ENCODE measurements around the gene IZUMO1R.
"Not testable (repeated sequence)": the region's sequence is repeated elsewhere in the genome, so short reads cannot be mapped to it uniquely, and the experiment has no call there.

Gene IZUMO1R

GRCh38 chr11:94326947-94327346, 22.6 kb downstream of the IZUMO1R start:
- DNase-seq, result no peak

- no peak for DNase-seq
These were observed 24.3 kb downstream of the IZUMO1R start for GRCh38 chr11:94328587-94329080.

DNA sequence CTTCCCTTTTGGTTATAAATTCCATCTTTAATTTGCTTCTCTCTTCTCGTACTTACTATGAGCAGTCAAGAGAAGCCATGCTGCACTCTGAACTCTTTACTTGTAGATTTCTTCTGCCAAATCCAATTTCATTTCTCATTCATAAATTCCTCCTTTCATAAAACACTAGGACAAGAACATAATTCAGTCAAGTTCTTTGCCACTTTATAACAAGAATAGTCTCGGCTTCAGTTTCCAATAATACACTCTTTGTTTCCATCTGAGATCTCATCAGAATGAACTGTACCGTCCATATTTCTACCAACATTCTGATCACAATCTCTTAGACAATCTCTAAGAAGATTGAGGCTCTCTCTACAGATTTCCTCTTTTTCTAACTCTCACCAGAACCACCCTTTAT, 25.1 kb downstream of the IZUMO1R start:
- DNase-seq, result no peak

DNA sequence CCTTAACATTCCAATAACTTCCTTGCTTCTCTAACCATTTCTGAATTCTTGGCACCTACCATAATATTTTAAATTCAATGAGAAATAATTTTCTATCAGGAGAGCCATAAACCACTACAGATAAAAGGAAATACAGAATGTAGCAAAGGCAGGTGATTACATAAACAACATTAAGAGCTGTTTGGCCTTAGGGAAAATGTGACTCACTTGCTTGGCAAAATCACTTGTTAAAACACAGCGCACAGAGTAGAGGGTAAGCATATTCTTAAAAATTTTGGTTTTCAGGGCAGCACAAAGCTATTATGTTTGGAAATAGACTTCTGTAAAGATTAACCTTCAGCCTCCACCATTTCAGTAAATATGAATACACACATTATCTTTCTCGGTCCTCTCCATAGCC, 26.4 kb downstream of the IZUMO1R start:
- no peak for DNase-seq

DNA sequence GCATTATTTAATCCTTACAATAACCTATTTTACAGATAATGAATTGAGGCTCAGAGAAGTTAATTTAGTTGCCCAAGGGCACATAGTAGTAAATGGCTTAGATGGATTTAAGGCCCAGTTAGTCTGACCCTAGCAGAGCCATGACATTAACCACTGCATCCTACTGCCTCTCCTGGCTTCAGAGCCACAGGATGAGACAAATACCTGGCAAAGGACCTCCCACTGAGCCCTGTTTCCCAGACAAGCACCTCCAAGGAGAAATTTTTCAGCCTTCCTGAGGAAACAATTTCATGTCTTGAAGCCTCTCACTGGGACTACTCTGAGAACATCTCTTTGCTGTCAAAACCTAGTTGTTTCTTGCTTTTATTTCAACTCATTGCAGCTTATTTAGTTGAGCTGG, 28.4 kb downstream of the IZUMO1R start:
- DNase-seq, result no peak

DNA sequence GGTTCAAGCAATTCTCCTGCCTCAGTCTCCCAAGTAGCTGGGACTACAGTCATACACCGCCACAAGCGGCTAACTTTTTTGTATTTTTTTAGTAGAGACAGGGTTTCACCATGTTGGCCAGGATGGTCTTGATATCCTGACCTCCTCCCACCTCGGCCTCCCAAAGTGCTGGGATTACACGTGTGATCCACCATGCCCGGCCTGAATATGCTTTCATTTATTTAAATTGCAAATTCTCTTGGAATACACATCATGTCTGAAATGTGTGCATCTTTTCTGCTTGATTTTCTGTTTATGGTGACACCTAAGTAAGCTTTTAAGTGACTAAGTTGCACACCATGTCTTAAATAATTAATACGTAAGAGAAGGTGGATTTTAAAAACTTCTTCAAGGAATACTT, 31.7 kb downstream of the IZUMO1R start:
- DNase-seq, result no peak

- DNase-seq, result peak; percentile 20
These were observed 34.3 kb downstream of the IZUMO1R start for GRCh38 chr11:94338651-94339050.

DNA sequence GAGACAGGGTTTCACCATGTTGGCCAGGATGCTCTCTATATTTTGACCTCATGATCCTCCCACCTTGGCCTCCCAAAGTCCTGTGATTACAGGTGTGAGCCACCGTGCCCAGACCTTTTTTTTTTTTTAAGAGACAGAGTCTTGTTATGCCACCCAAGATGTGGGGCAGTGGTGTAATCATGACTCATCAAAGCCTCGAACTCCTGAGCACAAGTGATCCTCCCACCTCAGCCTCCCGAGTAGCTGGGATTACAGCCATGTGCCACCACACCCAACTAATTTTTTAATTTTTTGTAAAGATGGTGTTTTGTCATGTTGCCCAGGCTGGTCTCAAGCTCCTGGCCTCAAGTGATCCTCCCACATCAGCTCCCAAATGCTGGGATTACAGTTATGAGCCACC, 37.9 kb downstream of the IZUMO1R start:
- no peak for DNase-seq

GRCh38 chr11:94343495-94343894, 39.1 kb downstream of the IZUMO1R start:
- DNase-seq, result no peak

DNA sequence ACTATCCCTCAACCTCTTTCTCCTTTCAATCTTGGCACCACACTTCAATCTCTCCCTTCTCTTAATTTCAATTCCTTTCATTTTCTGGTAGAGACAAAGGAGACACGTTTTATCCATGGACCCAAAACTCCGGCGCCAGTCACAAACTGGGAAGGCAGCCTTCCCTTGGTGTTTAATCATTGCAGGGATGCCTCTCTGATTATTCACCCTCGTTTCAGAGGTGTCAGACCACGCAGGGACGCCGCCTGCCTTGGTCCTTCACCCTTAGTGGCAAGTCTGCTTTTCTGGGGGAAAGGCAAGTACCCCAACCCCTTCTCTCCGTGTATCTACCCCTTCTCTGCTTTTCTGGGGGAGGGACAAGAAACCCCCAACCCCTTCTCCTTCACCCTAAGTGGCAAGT, 41.9 kb downstream of the IZUMO1R start:
- DNase-seq, result not testable (repeated sequence)

DNA sequence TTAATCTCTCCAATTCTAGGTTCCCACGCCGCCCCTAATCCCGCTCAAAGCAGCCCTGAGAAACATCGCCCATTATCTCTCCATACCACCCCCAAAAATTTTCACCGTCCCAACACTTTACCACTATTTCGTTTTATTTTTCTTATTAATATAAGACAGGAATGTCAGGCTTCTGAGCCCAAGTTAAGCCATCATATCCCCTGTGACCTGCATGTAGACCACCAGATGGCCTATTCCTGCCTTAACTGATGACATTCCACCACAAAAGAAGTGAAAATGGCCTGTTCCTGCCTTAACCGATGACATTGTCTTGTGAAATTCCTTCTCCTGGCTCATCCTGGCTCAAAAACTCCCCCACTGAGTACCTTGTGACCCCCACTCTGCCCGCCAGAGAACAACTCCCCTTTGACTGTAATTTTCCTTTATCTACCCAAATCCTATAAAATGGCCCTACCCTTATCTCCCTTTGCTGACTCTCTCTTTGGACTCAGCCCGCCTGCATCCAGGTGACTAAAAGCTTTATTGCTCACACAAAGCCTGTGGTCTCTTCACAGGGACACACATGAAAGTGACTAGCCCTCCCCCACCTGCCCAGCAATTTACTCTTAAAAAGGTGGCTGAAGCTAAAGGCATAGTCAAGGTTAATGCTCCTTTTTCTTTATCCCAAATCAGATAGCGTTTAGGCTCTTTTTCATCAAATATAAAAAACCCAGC, 46.6 kb downstream of the IZUMO1R start:
- not testable (repeated sequence) for DNase-seq
